ENCODE results near the gene COMMD10. TPM values are rescaled to one million over a fixed set of nuclear protein-coding genes. Genes with fewer than 3 reads are reported as not detected.

Gene COMMD10
- total RNA-seq, 1 donor from 2014 or later = 28.9 TPM

DNA sequence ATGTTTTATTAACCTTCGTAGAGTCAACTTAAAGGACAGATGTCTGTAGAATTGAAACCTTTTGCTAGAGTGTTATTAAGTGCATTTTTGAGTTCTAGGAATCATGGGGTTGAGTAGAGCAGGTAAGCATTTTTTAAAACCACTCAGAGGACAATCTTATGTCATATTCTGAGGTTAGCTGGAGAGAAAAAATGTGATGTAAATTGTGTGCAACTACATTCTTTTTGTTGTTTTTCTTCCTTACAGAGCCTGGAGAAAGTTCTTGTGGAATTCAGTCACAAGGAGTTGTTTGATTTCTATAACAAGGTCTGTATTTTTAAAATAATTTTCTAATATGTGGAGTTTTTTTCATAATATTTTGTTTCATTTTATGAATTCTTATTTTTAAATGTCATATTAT, 206.4 kb downstream of the COMMD10 start:
- no peak for DNase-seq
- H3K36me3 ChIP-seq = no peaks in the 10 kb centered on the region
- H3K4me3 ChIP-seq = no peak overlapping the region
- H3K4me1 ChIP-seq = no peaks in the 10 kb centered on the region
- ATAC-seq = no peak
- H3K27me3 ChIP-seq = no peaks in the 10 kb centered on the region
- H3K27ac ChIP-seq = no peak overlapping the region
- intact Hi-C loops (cut with DNase I) = no loop called here
- H3K9me3 ChIP-seq = peaks cover 15% of the 10 kb centered on the region
- TF ChIP-seq, protein P1, sequence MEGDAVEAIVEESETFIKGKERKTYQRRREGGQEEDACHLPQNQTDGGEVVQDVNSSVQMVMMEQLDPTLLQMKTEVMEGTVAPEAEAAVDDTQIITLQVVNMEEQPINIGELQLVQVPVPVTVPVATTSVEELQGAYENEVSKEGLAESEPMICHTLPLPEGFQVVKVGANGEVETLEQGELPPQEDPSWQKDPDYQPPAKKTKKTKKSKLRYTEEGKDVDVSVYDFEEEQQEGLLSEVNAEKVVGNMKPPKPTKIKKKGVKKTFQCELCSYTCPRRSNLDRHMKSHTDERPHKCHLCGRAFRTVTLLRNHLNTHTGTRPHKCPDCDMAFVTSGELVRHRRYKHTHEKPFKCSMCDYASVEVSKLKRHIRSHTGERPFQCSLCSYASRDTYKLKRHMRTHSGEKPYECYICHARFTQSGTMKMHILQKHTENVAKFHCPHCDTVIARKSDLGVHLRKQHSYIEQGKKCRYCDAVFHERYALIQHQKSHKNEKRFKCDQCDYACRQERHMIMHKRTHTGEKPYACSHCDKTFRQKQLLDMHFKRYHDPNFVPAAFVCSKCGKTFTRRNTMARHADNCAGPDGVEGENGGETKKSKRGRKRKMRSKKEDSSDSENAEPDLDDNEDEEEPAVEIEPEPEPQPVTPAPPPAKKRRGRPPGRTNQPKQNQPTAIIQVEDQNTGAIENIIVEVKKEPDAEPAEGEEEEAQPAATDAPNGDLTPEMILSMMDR (IDR thresholded peaks at IDR 0.05) = no peak

DNA sequence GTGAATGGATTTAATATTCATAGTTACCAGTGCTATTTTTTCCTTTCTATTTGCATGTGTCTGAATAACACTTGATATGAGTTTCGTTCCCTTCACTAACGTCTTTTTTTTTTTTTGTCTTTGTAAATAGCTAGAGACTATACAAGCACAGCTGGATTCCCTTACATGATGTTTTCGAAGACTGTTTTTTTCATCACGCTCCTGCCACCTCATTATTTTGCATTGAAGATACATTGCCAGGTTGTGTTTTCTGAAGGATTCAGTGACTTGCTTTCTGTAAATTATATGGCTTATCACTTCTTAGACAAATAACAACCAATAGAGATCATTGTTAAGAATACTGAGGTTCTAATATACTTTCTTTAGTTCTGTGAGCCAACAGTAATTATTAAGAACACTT, 207.5 kb downstream of the COMMD10 start:
- Histone ChIP-seq H3K4me3 (no peak overlapping the region), H3K36me3 (no peaks in the 10 kb centered on the region), H3K27ac (no peak overlapping the region), H3K4me1 (no peaks in the 10 kb centered on the region), H3K27me3 (no peaks in the 10 kb centered on the region), H3K9me3 (peaks cover 10% of the 10 kb centered on the region)
- no peak for DNase-seq
- TF ChIP-seq, protein P1 (IDR thresholded peaks at IDR 0.05) = no peak
- ATAC-seq = no peak
- intact Hi-C loops (cut with DNase I) = no loop called here

DNA sequence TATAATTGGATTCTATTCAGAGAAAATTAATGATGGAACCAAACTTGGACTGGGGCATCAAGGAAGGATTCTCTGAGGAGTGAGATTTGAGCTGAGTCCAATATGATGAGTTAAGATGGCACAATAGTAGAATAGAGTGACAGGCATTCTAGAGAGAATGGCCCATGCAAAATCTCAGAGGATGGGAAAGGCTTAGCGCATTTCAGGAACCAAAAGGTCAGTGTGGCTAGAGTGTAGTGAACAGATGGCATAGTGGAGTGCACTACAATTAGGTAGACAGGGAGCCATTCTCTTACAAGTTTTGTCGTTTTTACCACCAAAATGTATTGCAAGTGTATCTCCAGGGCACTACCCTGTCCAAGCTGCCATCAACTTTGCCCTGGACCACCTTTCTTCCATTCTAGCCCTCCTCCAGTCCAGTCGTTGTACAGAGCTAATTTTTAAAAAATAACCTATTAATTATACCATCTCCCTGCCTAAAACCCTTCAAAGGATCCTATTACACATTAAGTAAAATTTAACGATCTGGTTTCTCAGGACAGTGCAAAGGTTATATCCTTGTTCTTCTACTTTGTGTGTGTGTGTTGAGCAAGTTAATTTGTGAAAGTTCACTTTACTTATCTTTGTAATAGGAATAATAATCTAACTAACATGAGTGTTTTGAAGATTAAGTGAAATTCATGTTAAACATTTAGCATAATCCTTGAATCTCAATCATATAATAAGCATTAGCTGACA, 211.7 kb downstream of the COMMD10 start:
- no peak for ATAC-seq
- intact Hi-C loops (cut with DNase I) = no loop called here
- TF ChIP-seq, protein P1 (IDR thresholded peaks at IDR 0.05) = no peak

GRCh38 chr5:116297296-116297814, 212.5 kb downstream of the COMMD10 start:
- intact Hi-C loops (cut with DNase I) = no loop called here
- H3K27me3 ChIP-seq = no peaks in the 10 kb centered on the region
- H3K9me3 ChIP-seq = peaks cover 10% of the 10 kb centered on the region
- ATAC-seq (no peak), DNase-seq (no peak)
- no peak overlapping the region for H3K27ac ChIP-seq
- TF ChIP-seq, protein P1 (IDR thresholded peaks at IDR 0.05) = no peak
- no peak overlapping the region for H3K4me3 ChIP-seq
- H3K36me3 ChIP-seq = peaks cover 25% of the 10 kb centered on the region
- H3K4me1 ChIP-seq = no peaks in the 10 kb centered on the region

More for the DNA sequence above, 211.7 kb downstream of the COMMD10 start:
- no peaks in the 10 kb centered on the region for H3K4me1 ChIP-seq
- H3K9me3 ChIP-seq = peaks cover 10% of the 10 kb centered on the region
- no peak overlapping the region for H3K27ac ChIP-seq
- H3K27me3 ChIP-seq = no peaks in the 10 kb centered on the region
- no peak overlapping the region for H3K4me3 ChIP-seq
- peaks cover 17% of the 10 kb centered on the region for H3K36me3 ChIP-seq
- no peak for DNase-seq

GRCh38 chr5:116299746-116300640, 215.2 kb downstream of the COMMD10 start:
- Histone ChIP-seq H3K9me3 (peaks cover 10% of the 10 kb centered on the region), H3K4me1 (no peaks in the 10 kb centered on the region), H3K36me3 (peaks cover 26% of the 10 kb centered on the region), H3K4me3 (no peak overlapping the region), H3K27me3 (no peaks in the 10 kb centered on the region), H3K27ac (no peak overlapping the region)
- intact Hi-C loops (cut with DNase I) = no loop called here
- DNase-seq (no peak), ATAC-seq (no peak)
- TF ChIP-seq, protein P1 (IDR thresholded peaks at IDR 0.05) = no peak

Measured in upper lobe of right lung (tissue), 1 donor.